NB4 (cell line): ENCODE measurements around the gene RPS15.

Experiments
- MYC ChIP-seq: IDR thresholded peaks from 2 replicates; pipeline ENCODE4 v1.6.1; 2011; ENCODE audit warnings: low read depth, low read length
- POLR2A ChIP-seq: IDR thresholded peaks from 2 replicates; pipeline ENCODE4 v1.6.1; 2011; ENCODE audit warnings: mild to moderate bottlenecking; ENCODE audit not compliant: insufficient read length; ENCODE audit errors: extremely low read depth
- TF ChIP-seq, protein P1 (sequence below): IDR thresholded peaks from one replicate; pipeline ENCODE4 v1.5.1; 2012; ENCODE audit warnings: low read depth, low read length

DNA sequence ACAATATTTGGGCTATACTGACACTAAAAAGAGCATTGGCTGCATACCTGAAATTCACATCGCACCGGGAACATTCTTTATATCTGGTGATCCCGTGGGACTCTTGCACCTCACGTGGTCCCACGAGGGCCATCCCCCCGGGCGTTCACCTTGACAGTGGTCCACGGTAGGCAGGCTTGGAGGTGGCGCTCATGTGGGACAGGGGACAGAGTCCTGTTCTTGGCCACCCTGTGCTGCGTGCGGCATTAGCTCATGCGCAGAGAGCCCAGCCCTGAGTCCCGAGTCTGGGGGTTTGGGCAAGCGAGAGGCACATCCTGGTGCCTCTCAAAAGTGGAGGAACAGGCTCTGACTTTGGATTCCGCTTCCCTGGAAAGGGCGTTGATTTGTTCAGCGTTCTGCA is 44.4 kb upstream of the RPS15 start:
- TF ChIP-seq, protein P1, sequence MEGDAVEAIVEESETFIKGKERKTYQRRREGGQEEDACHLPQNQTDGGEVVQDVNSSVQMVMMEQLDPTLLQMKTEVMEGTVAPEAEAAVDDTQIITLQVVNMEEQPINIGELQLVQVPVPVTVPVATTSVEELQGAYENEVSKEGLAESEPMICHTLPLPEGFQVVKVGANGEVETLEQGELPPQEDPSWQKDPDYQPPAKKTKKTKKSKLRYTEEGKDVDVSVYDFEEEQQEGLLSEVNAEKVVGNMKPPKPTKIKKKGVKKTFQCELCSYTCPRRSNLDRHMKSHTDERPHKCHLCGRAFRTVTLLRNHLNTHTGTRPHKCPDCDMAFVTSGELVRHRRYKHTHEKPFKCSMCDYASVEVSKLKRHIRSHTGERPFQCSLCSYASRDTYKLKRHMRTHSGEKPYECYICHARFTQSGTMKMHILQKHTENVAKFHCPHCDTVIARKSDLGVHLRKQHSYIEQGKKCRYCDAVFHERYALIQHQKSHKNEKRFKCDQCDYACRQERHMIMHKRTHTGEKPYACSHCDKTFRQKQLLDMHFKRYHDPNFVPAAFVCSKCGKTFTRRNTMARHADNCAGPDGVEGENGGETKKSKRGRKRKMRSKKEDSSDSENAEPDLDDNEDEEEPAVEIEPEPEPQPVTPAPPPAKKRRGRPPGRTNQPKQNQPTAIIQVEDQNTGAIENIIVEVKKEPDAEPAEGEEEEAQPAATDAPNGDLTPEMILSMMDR = no peak
- TF ChIP-seq MYC = no peak
- no peak for TF ChIP-seq POLR2A
